HepG2 (cell line): ENCODE data around the gene MFNG. TPM values are rescaled to one million over a fixed set of nuclear protein-coding genes. Genes with fewer than 3 reads are reported as not detected.

Experiments used
- ATAC-seq: fragments of 200-7000 bp; cut with Tn5 transposase; 3 replicates; pipeline ENCODE4 v1.9.1; 2020; ENCODE audit warnings: mild to moderate bottlenecking, moderate library complexity
- BruUV-seq: library from RNA; stranded (reverse); fragments of 400-500 nt; replicated peaks from 2 replicates; lab custom pipeline; 2021; lab: Mats Ljungman, UMichigan
- CTCF ChIA-PET: fragments of 300-600 bp; formaldehyde crosslinking; extraction: SDS; loops from one replicate; lab custom pipeline; 2021; ENCODE audit warnings: low total read pairs, inconsistent platforms, low intra/inter-chr PET ratio; lab: Yijun Ruan, JAX
- POLR2A ChIA-PET: fragments of 350-600 bp; sonication (Branson Sonifier 250); formaldehyde crosslinking; loops from one replicate; lab custom pipeline; 2020; ENCODE audit warnings: antibody characterized with exemption, inconsistent platforms; lab: Yijun Ruan, JAX
- DNase-seq: peaks from one replicate; pipeline ENCODE4 v3.0.0-alpha.2; 2015; ENCODE audit warnings: low spot score
- FAIRE-seq: peaks from 3 replicates; lab custom pipeline; 2011; peaks lifted over from hg19 to GRCh38; lab: Jason Lieb, UNC
- H2AFZ ChIP-seq: one replicate; pipeline ENCODE4 v1.6.1; 2011; ENCODE audit warnings: low read length, inconsistent platforms
- H3K27ac ChIP-seq: fragments of 300-600 bp; 3 replicates; pipeline ENCODE4 v1.8.0; 2011; ENCODE audit warnings: mixed run types, mild to moderate bottlenecking, mixed read lengths, low read length, inconsistent platforms; ENCODE audit not compliant: insufficient read depth; ENCODE audit errors: extremely low read length
- H3K27me3 ChIP-seq, 2 experiments: fragments of 200-600 bp in 1 of 2; 2 replicates in 1 of 2; 3 replicates in 1 of 2; pipeline versions ENCODE4 v1.6.0 to v1.8.0; 2011; ENCODE audit warnings: low read length in 2 of 2, mild to moderate bottlenecking in 2 of 2, moderate library complexity in 2 of 2, inconsistent platforms in 1 of 2; ENCODE audit not compliant: insufficient read depth in 2 of 2, control insufficient read depth in 1 of 2
- H3K36me3 ChIP-seq, 2 experiments: fragments of 200-600 bp in 1 of 2; replicated peaks in 1 of 2; 2 replicates in 1 of 2; 3 replicates in 1 of 2; pipeline versions ENCODE4 v1.5.1 to v1.8.0; 2011; ENCODE audit warnings: low read length in 2 of 2, inconsistent platforms in 1 of 2; ENCODE audit not compliant: insufficient read depth in 2 of 2, control insufficient read depth in 1 of 2
- H3K4me1 ChIP-seq: 2 replicates; pipeline ENCODE4 v1.5.1; 2012; ENCODE audit warnings: low read length, inconsistent platforms; ENCODE audit not compliant: insufficient read depth
- H3K4me2 ChIP-seq: 2 replicates; pipeline ENCODE4 v1.6.0; 2011; ENCODE audit warnings: low read depth, low read length, inconsistent platforms
- H3K4me3 ChIP-seq, 3 experiments: fragments of 200-600 bp in 1 of 3; sonication (generic), shearing (Covaris generic) in 1 of 3; replicated peaks in 1 of 3; 2 replicates each; pipeline ENCODE4 v1.5.1; 2011 to 2016; ENCODE audit warnings: low read length in 3 of 3, inconsistent platforms in 2 of 3, low read depth in 2 of 3, mild to moderate bottlenecking in 2 of 3, control low read depth in 1 of 3, mixed read lengths in 1 of 3; ENCODE audit not compliant: insufficient read depth in 1 of 3
- H3K79me2 ChIP-seq: one replicate; pipeline ENCODE4 v1.6.1; 2011; ENCODE audit warnings: low read length, inconsistent platforms; ENCODE audit not compliant: insufficient read depth
- H3K9ac ChIP-seq: 2 replicates; pipeline ENCODE4 v1.6.0; 2011; ENCODE audit warnings: mild to moderate bottlenecking, low read depth, low read length, inconsistent platforms; ENCODE audit not compliant: insufficient read depth
- H3K9me3 ChIP-seq: 2 replicates; pipeline ENCODE4 v1.5.1; 2012; ENCODE audit warnings: mild to moderate bottlenecking, low read length
- H4K20me1 ChIP-seq: 2 replicates; pipeline ENCODE4 v1.6.0; 2011; ENCODE audit warnings: inconsistent platforms, mild to moderate bottlenecking, low read length, moderate library complexity; ENCODE audit not compliant: insufficient read depth
- CCAR2 ChIP-seq: fragments of 200-400 bp; formaldehyde crosslinking; optimal IDR thresholded peaks from 2 replicates; pipeline ENCODE3; 2018; ENCODE audit warnings: low read depth, mild to moderate bottlenecking, low read length, moderate library complexity
- CHCHD3 ChIP-seq: sonication (generic); formaldehyde crosslinking; IDR thresholded peaks from 2 replicates; pipeline ENCODE4 v1.8.0; 2022; ENCODE audit warnings: mild to moderate bottlenecking, missing genetic modification reagents, moderate library complexity
- HNF4G ChIP-seq, 2 experiments: sonication (generic) in 1 of 2; formaldehyde crosslinking in 1 of 2; IDR thresholded peaks; 2 replicates each; pipeline versions ENCODE4 v1.4.0 to v1.6.1; 2011 to 2020; ENCODE audit warnings: borderline replicate concordance in 2 of 2, low read depth in 2 of 2, mild to moderate bottlenecking in 2 of 2, low read length in 1 of 2, missing genetic modification reagents in 1 of 2, moderate library complexity in 1 of 2
- IKZF4 ChIP-seq: sonication (generic); formaldehyde crosslinking; IDR thresholded peaks from 2 replicates; pipeline ENCODE4 v1.5.1; 2020; ENCODE audit warnings: borderline replicate concordance, mild to moderate bottlenecking, low read depth, missing genetic modification reagents; ENCODE audit errors: not compliant biosample characterization
- KDM3A ChIP-seq: IDR thresholded peaks from 2 replicates; pipeline ENCODE4 v1.6.1; 2018; ENCODE audit warnings: low read depth, missing compliant biosample characterization
- KLF6 ChIP-seq: IDR thresholded peaks from 2 replicates; pipeline ENCODE4 v1.8.0; 2016; ENCODE audit warnings: missing biosample characterization, missing genetic modification reagents
- MIER3 ChIP-seq: IDR thresholded peaks from 2 replicates; pipeline ENCODE4 v1.6.1; 2016; ENCODE audit warnings: missing compliant biosample characterization, borderline replicate concordance
- REXO4 ChIP-seq: sonication (generic); formaldehyde crosslinking; IDR thresholded peaks from 2 replicates; pipeline ENCODE4 v1.8.0; 2022; ENCODE audit warnings: missing genetic modification reagents, mild to moderate bottlenecking, borderline replicate concordance
- TARDBP ChIP-seq: sonication (generic); formaldehyde crosslinking; IDR thresholded peaks from 2 replicates; pipeline ENCODE4 v1.8.0; 2022; ENCODE audit warnings: mild to moderate bottlenecking, missing genetic modification reagents
- TBL1XR1 ChIP-seq: fragments of 150-350 bp; IDR thresholded peaks from 2 replicates; pipeline ENCODE4 v1.6.1; 2014; ENCODE audit warnings: borderline replicate concordance, low read length; ENCODE audit not compliant: partially characterized antibody
- TBX2 ChIP-seq: sonication (generic); formaldehyde crosslinking; IDR thresholded peaks from 2 replicates; pipeline ENCODE4 v1.5.0; 2020; ENCODE audit warnings: missing genetic modification reagents, mild to moderate bottlenecking, borderline replicate concordance
- ZBTB7B ChIP-seq: sonication (generic); formaldehyde crosslinking; IDR thresholded peaks from 2 replicates; pipeline ENCODE4 v1.4.0; 2020; ENCODE audit warnings: missing genetic modification reagents
- ZMYM2 ChIP-seq: sonication (generic); formaldehyde crosslinking; IDR thresholded peaks from 2 replicates; pipeline ENCODE4 v1.8.0; 2022; ENCODE audit warnings: mild to moderate bottlenecking, missing genetic modification reagents
- ZNF276 ChIP-seq: sonication (generic); formaldehyde crosslinking; IDR thresholded peaks from 2 replicates; pipeline ENCODE4 v1.4.0; 2020; ENCODE audit warnings: mild to moderate bottlenecking, low read depth, missing genetic modification reagents
- ZNF317 ChIP-seq: sonication (generic); formaldehyde crosslinking; IDR thresholded peaks from 2 replicates; pipeline ENCODE4 v1.5.0; 2020; ENCODE audit warnings: mild to moderate bottlenecking, missing genetic modification reagents
- ZNF550 ChIP-seq: sonication (generic); formaldehyde crosslinking; IDR thresholded peaks from 2 replicates; pipeline ENCODE4 v1.4.0; 2020; ENCODE audit warnings: mild to moderate bottlenecking, missing genetic modification reagents, borderline replicate concordance
- ZNF569 ChIP-seq: sonication (generic); formaldehyde crosslinking; IDR thresholded peaks from 2 replicates; pipeline ENCODE4 v1.5.0; 2020; ENCODE audit warnings: mild to moderate bottlenecking, missing genetic modification reagents, moderate library complexity, borderline replicate concordance
- ZNF652 ChIP-seq: IDR thresholded peaks from 2 replicates; pipeline ENCODE4 v1.6.1; 2016; ENCODE audit warnings: low read depth, borderline replicate concordance
- ZNF710 ChIP-seq: sonication (generic); formaldehyde crosslinking; IDR thresholded peaks from 2 replicates; pipeline ENCODE4 v1.5.0; 2020; ENCODE audit warnings: mild to moderate bottlenecking, missing genetic modification reagents, borderline replicate concordance
- ZNF776 ChIP-seq: sonication (generic); formaldehyde crosslinking; IDR thresholded peaks from 2 replicates; pipeline ENCODE4 v1.4.0; 2020; ENCODE audit warnings: mild to moderate bottlenecking, missing genetic modification reagents
- WGBS: methylation state at CpG from one replicate; pipeline ENCODE4 v1.1.6; 2017; ENCODE audit warnings: low lambda C conversion rate; 5-methylcytosine and 5-hydroxymethylcytosine counted together
- in situ Hi-C: cut with HindIII; loops from 2 replicates; pipeline ENCODE4 v1.10.0; 2017; ENCODE audit warnings: low pct_unique_long_range_greater_than_20kb; ENCODE audit not compliant: extremely low pct_ligation_motif_present
- intact Hi-C: fragments of 100-400 bp; cut with micrococcal nuclease; formaldehyde crosslinking; loops from one replicate; pipeline ENCODE4 v1.10.0; 2022; ENCODE audit not compliant: unreplicated experiment
- polyA plus RNA-seq, 8 experiments: library from polyadenylated mRNA; depleted of rRNA in 3 of 8; stranded (reverse) in 7 of 8; unstranded in 1 of 8; fragments of >200 nt; fragmentation: Illumina TruSeq in 4 of 8; extraction: Trizol in 4 of 8; gene quantifications; 2 replicates each; pipeline versions ENCODE4 v1.2.1 to v1.2.3, GENCODE V29; 2011 to 2016; ENCODE audit warnings: low read depth in 4 of 8, missing spikeins in 1 of 8, mixed read lengths in 1 of 8; ENCODE audit not compliant: insufficient read depth in 1 of 8
- total RNA-seq, 5 experiments: library from RNA; depleted of rRNA; stranded (reverse); fragments of >200 nt; fragmentation: Illumina TruSeq; extraction: Trizol; gene quantifications; 2 replicates each; pipeline ENCODE4 v1.2.3, GENCODE V29; 2016; ENCODE audit warnings: low read depth in 1 of 5

MFNG gene
- total and polyA plus RNA-seq, 2 of the 13 experiments (the other 11 are each of a cell fraction or from before 2014, with no cell fraction given): 1.0 to 11.7 TPM

- 2% methylated on average over 11 of the region's 63 CpGs for WGBS
- ChIA-PET CTCF (no interaction called here), POLR2A (interaction anchor here (1.8 to 4.0 kb wide), 2 partner anchors 17 to 27 kb away, joined by 4 to 14 read pairs; no protein-coding TSS in a partner anchor)
- DNase-seq: no peak
- in situ Hi-C loops: no loop called here
- Histone ChIP-seq H3K27ac (peak overlapping the region; percentile 71), H3K9me3 (no peaks in the 10 kb centered on the region), H3K4me2 (peak overlapping the region; percentile 94), H4K20me1 (peaks cover 5% of the 10 kb centered on the region; the same call in 1 of the 2 replicates), H3K4me3 (peak overlapping the region; percentile 76 to 89 (median 85)), H3K36me3 (peaks cover 6 to 23% of the 10 kb centered on the region in 2 experiments), H3K27me3 (no peaks in the 10 kb centered on the region; a peak in 1 of 5 replicates), H3K79me2 (peaks cover 47% of the 10 kb centered on the region), H3K4me1 (peaks cover 88% of the 10 kb centered on the region), H3K9ac (peak overlapping the region; percentile 84), H2AFZ (no peak overlapping the region)
- no peak for FAIRE-seq
- intact Hi-C loops: no loop called here
- ATAC-seq: peak; percentile 40
- BruUV-seq: no TSS peak
- TF ChIP-seq MIER3 (CRISPR knock-in tag) (no peak), CHCHD3 (no peak), ZNF317 (0 out of 2 replicates have a peak, but pooled peaks have one; percentile 68), TBL1XR1 (no peak), TBX2 (CRISPR knock-in tag) (no peak; the same call in none of the 2 replicates), KDM3A (peak; percentile 48; the same call in 1 of the 2 replicates), ZNF710 (CRISPR knock-in tag) (peak; percentile 87), ZBTB7B (peak; percentile 11; the same call in 1 of the 2 replicates), ZNF776 (CRISPR knock-in tag) (peak; percentile 82), ZNF652 (CRISPR knock-in tag) (no peak), ZNF550 (no peak), TARDBP (CRISPR knock-in tag) (peak; percentile 16; the same call in 1 of the 2 replicates), ZMYM2 (CRISPR knock-in tag) (0 out of 2 replicates have a peak, but pooled peaks have one; percentile 45), REXO4 (CRISPR knock-in tag) (no peak), ZNF569 (CRISPR knock-in tag) (no peak), ZNF276 (CRISPR knock-in tag) (no peak), IKZF4 (CRISPR knock-in tag) (peak; percentile 61), HNF4G (IDR thresholded peaks at IDR 0.05; ENCODE audit: borderline replicate concordance, low read depth, low read length) (peak; percentile 60; the same call in 1 of the 2 replicates), HNF4G (CRISPR knock-in tag; IDR thresholded peaks at IDR 0.05; ENCODE audit: borderline replicate concordance, low read depth) (peak; percentile 68; the same call in 1 of the 2 replicates), KLF6 (CRISPR knock-in tag) (0 out of 2 replicates have a peak, but pooled peaks have one; percentile 27), CCAR2 (no peak)
Measured at GRCh38 chr22:37518509-37519267, 32.5 kb upstream of the MFNG start.
